ENCODE results near the gene PTPRE.

GRCh38 chr10:127949831-127950230 is 42.9 kb downstream of the PTPRE start:
- TF ChIP-seq CTCF (IDR thresholded peaks at IDR 0.05; ENCODE audit: low read depth, low read length) = no peak
- no peak for TF ChIP-seq EZH2phosphoT487 (IDR thresholded peaks at IDR 0.05; ENCODE audit: low read depth)
